ENCODE measurements around the gene NRP2. TPM values are rescaled to one million over a fixed set of nuclear protein-coding genes. Genes with fewer than 3 reads are reported as not detected.

The NRP2 gene
- polyA plus RNA-seq, 4 donors, result 69.2 to 78.3 (median 73.7) TPM

DNA sequence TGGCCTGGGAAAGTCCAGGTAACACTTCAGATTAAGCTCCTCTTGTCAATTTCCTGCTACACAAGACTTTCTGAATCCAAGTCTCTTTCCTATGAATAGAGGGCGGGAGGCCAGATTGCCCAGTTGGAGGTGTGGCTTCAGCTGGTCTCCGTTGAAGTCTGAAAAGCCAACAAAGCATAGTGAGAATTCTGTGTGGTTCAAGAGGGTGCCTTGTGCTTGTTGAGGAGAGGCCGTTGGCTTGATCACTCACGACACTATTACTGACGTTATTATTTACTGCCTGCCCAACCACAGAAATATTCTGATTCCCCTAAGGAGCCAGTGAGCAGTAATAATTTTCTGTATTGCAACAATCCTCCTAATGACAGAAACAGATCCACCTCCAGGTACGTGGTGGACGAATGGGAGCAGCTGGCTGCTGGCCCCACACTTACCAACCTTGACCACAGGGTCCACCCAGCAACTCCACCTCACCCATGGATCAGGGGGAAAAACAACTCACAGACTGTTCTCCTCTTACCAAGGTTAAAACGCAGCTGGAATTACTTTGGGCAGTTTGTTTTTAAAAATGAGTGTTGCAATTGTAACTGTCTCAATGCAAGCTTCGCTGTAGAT lies 21.9 kb downstream of the NRP2 start:
- DNase-seq (ENCODE audit: low read depth in 4 of 4, low spot score in 3 of 4), result no peak

DNA sequence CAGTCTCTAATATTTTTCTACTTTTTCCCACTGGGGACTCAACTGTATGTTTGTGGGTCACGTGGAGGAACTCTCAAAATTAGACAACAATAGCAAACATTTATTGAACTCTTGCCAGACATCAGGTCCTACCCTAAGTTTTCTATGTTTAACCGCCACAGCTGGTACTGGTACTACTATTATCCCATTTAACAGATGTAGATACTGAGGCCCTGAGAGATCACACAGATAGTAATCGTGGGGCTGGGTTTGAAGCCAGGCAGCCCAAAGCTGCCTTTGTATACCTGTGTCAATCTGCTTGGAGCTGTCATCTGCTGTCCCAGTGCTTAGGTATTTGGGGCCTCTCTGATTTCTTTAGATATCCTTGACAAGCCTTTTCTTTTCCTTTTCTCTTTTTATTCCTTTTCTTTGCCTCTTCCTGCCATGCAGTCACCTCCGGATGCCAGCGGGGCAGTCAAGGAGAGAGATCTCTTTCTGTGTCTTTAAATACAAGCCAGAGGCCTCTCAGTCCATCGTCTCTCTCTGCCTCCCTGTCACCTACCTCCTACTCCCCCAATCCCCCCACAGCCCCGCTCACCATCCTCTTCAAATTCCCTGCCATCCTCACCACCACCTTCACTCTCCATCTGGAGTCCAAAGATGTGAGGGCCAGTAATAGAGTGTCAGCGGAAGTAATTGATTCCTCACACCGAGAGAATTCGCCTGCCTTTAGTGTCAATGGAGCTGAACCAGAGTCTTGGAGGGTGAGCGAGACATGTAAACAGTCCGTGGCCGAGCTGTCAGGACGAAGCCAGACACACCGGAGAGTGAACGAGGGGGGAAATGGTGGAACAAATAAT lies 23.4 kb downstream of the NRP2 start:
- DNase-seq (ENCODE audit: low read depth in 4 of 4, low spot score in 3 of 4), result no peak

DNA sequence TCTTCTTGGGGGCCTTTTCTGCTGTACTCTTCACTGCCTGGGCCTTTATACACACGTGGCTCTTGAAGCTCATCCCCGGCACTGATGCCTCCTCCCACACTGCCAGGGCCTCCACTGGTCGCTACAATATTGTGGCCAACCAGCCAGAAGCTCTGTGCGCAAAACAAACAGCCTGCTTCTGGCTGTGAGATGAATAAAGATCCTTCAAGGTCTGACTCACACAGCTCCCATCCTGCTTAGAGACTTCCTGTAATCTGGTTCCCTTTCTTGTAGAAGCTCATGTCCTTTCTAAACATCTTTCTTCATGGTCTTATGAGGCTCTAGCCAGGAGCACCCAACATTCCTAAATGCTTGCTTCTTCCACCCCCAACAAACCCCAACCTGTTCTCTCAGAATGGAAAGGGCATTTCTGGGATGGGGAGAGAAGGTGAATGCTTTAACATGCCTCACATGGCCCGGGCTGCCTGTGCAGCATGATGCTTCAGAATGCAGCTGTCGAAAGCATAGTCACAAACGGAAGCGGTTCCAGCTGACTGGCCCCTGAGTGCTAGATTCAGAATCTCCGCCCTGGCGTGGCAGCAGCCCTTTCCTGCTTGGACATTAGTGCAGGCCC lies 24.6 kb downstream of the NRP2 start:
- DNase-seq (ENCODE audit: low read depth in 4 of 4, low spot score in 3 of 4), result no peak

DNA sequence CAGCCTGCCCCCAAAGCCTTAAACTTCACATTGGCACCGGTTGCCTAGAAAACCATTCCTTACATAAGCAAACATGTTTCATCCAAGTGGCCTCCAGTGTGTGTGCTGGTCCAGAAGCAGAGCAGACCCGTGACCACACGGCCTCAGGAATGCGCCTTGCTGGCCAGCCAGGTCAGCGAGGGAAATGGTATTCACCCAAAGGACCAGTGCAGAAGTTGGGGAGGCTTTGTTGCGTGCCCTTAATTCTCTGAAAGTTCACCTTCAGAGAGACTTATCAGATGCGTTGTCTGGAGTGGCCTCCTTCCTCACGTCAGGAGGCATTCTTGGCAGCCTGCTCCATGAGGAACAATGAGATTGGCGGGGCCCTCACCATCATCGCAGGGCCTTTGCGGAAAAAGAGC lies 25.9 kb downstream of the NRP2 start:
- no peak for DNase-seq (ENCODE audit: low read depth in 4 of 4, low spot score in 3 of 4)

DNA sequence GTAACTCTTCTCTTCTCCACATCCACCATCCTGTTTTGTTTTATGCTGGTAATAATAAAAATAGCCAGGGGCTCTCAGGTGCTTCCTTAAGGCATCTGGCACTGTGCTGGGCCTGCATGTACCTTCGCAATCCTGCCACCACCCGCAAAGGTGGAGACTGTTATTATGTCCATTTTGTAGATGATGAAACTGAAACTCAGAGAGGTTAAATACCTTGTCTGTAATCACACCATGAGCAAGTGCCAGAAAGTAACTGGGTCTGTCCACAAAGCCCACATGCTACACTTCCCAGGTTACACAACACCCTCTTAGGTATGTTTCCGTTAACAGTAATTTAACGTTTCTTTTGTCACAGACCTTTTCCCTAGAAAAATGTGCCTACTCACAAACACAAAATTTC lies 27.0 kb downstream of the NRP2 start:
- DNase-seq (ENCODE audit: low read depth in 4 of 4, low spot score in 3 of 4), result no peak

DNA sequence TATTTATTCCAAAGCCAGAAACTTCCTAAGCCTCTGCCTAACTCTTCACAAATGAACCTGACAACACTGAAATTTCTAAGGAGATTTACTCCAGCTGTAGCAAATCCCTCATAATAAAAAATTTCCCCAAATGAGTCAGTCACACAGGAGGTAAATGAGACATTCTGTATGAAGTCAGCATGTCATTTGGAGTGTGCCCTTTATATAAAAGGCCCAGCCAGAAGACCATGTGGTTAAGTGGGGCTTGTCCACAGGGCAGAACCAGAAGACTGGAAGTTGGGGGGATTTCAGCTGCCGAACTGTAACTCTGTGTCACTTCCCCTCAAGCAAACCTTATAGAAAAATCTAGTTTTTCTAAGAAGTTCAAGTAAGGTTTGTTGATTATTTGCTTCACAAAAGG lies 30.2 kb downstream of the NRP2 start:
- no peak for DNase-seq (ENCODE audit: low read depth in 4 of 4, low spot score in 3 of 4)

DNA sequence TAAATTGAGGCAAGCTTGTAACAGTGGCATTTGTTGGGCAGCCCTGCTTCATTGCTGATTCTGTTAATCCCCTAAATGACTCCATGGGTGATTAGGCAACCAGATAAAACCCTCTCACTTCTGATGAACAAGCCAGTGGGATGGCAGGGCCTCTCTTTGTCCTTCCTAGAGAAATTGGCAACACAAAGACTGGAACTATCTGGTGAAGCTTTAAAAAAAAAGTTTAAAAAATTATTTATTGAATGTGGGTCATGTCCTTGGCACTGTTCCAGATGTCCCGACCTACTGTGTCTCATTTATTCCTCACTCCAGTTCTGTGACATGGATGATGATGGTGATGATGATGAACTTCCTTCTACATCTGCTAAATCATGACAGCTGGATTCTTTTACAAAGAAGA lies 30.8 kb downstream of the NRP2 start:
- no peak for DNase-seq (ENCODE audit: low read depth in 4 of 4, low spot score in 3 of 4)

DNA sequence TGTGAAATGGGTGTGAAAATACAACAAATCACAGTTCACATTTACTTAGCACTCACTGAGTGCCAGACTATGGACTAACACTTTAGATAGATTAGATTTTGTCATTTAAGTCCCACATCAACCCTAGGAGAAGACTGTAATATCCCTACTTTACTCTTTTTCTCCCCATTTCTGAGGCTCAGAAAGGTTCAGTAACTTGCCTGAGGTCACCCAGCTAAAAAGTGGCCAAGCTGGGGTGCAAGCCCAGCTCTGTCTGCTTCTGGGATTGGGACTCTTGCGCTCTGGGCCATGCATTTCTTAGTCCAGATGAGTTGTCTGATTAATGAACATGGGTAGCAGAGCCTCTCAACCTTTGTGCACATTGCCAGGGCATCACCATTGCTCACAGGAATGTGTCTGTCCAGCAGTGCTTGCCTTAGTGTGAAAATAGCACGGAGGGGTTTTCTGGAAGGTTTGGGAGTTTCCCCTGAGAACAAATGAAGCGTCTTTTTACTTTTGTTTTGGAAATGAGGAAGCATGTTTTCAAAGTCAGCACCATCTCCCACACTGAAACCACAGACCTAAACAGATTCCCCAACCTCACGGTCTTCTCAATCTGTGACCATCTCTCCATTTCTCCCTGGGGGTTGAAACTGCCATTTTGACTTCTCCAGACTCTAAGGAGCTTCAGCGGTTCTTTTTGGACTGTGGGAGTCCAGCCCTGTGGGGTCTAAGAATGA lies 31.9 kb downstream of the NRP2 start:
- DNase-seq (ENCODE audit: low read depth in 4 of 4, low spot score in 3 of 4), result no peak

DNA sequence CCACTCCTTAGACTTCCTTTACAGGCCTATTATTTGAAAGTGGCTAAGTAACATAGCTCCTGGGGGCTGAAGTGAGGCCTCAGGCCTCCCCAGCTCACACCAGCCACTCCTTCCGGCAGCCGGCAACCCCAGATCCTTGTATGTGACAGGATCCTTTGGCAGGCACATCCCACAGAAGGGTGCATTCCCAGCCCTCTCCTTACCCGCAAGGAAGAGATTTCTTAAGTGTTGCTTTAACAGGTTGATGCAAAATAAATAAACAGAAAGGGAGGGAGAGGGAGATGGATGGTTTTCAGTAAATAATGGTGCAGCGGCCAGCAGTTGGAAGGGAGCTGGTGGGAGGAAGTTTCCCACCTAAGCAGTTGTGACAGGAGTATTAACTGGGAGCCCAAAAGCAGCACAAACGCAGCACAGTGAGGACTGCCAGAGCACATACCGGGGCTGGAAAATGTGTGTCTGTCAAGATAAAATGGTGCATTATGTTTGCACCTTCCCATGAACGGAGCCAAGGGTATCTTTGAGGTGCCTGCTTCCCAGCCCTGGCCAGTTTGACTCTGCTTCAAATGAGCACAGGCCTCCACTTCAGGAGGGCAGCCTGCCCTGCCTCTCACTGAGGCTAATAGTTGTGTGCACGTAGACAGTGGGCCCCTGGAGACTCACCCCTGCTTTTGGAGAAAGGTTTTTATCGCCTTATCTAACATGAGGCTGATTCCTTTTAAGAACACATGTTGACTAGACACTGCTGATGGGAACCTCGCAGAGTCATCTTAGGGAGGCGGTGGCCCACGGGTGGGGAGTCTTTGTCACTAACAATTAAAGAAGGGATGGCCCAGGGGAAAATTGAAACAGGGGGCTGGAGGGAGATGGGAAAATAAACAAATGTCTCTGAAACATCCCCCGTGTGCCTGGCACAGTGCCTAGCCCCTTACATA lies 32.8 kb downstream of the NRP2 start:
- DNase-seq (ENCODE audit: low read depth in 4 of 4, low spot score in 3 of 4), result no peak

DNA sequence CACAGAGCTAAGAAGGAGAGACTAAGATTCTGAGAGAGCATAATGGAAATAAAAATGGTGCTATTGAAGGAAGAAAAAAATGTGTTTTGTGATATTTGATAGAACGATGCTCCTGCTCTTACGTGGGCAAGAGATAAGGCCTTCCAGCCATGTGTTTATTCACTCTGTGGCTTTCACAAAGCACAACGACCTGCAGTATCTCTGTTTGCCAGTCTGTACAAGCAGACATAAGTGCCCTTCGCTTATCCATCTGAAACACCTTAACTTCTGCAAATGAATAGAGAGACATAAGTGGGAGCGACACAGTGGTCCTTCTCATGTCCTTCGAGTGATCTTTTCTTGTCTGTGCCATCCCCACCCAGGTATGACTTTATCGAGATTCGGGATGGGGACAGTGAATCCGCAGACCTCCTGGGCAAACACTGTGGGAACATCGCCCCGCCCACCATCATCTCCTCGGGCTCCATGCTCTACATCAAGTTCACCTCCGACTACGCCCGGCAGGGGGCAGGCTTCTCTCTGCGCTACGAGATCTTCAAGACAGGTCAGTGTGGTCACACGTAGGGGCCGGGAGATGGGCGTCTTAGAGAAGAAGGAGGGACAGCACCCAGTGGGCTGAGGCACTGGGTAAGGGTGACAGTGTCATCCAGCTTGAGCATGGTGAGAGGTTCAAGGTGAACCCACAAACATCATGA lies 33.7 kb downstream of the NRP2 start:
- DNase-seq (ENCODE audit: low read depth in 4 of 4, low spot score in 3 of 4), result no peak

DNA sequence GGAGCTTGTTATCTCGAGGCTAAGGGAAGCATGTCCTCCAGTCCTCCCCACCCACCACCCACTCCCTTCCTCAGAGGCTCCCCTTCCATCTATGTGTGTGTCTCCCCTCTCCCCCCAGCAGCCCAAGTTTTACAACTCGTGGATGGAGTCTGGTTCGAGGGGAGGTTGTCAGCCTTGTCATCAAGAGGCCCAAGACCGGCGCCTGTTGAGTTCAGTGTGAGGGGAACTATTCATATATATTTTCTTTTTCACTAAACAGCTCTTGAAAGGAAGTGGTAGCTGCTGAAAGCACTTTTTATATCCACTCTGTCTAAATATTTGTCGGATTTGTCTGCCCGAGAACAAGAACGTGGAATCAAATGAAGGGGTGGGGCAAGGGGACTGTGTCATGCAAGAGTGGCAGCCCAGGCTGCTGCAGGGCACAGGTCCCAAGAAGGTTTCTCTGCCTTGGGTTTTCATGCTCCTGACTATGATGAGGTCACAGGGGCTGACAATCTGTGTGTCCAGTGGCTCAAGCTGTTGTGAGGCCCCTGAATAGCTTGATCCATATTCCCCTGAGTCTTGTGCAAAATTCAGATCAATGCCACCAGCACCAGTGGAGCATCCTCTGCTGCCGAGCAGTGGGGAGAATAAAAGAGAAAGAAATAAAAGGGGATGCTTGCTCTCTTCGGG lies 35.0 kb downstream of the NRP2 start:
- DNase-seq (ENCODE audit: low read depth in 4 of 4, low spot score in 3 of 4), result no peak

DNA sequence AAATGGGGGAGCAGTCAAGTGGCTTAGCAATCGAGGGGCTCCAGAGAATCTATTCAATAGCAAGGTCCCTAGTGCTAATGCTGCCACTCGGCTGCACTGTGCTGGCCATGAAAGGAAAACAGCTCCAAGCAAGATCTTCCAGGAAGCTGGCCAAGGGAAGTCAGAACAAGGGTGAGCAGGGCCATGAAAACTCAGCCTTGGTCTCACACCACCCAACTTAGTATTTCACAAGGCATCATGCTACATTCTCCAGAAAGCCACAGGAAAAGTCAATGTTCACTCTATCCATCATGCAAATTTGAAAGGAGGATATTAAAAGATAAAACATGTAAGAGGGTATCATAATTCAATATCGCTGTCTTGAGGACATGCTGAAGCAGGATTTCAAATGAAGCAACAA lies 35.7 kb downstream of the NRP2 start:
- DNase-seq (ENCODE audit: low read depth in 4 of 4, low spot score in 3 of 4), result no peak

DNA sequence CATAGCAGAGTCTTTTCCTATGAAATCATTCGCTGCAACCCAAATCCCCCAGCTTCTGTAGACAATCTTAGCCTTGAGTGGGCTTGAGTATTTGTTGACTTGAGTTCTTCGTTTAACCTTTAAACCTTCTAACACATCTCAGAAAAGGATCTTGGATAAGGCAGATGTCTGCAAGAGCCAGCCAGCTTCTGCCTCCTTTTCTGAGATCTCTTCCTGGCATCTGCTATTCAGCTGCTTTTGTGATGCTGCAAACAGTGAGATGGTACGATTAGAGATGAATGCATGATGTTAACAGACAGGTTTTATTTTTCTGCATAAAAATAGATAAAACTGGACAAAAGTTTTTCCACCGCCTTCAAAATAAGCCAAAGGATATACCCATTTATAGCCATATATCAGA lies 37.5 kb downstream of the NRP2 start:
- no peak for DNase-seq (ENCODE audit: low read depth in 4 of 4, low spot score in 3 of 4)

DNA sequence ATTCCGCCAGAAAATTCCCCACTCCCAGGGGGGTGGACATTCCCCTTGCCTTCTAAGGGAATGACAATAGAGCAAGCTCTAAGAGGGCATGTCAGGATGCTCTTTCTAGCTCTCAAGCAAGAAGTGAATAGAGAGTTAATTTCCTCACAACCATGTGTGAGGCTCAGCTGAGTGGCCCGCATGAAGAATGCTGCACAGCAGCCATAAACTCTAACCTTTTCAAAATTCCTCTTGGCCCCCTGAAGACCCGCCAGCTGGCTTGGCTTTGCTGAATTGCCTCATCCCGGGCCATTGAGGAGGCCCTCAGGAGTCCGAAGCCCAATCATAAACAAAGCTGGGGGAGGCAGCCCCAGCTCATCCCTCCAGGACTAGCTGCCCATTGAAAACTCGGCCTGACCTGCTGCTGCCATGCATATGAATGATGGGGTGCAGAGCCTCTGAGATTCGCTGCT lies 38.2 kb downstream of the NRP2 start:
- no peak for DNase-seq (ENCODE audit: low read depth in 4 of 4, low spot score in 3 of 4)

DNA sequence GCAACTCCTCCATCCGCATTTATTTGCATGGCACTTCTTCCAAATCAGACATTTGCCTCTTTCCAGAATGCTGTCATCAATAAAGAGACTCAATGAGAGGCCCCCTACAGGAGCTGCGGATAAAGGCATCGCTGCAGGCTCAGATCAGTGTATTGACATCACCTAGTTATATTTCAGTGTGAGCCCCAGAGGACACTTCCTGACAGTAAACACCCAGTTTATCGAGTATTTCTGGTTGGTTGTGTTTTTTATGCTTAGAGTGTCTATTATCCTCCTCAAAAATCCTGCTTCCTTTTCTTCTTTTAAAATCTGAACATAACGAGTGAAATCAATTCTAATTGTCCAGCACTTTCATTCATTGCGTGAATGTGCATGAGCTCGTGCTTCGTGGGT lies 38.8 kb downstream of the NRP2 start:
- DNase-seq (ENCODE audit: low read depth in 4 of 4, low spot score in 3 of 4), result no peak

DNA sequence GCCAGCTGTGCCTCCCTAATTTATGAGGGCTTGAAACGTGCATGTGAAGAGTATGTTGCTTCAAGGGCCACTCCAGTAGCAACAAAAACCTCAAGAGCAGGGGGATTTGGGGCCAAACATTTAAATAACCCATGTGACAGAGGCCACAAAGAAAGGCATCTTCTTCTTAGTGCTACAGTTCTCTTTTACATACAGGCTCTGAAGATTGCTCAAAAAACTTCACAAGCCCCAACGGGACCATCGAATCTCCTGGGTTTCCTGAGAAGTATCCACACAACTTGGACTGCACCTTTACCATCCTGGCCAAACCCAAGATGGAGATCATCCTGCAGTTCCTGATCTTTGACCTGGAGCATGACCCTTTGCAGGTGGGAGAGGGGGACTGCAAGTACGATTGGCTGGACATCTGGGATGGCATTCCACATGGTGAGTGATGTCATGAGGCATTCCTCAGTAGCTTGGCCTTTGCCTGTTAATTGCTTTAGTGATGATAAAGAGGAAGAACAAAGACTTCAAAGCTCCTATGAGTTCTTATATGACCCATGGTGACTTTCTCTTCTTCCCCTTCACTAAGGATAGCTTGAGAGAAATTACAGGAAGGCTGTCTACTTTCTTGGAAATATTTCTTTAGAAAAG lies 40.1 kb downstream of the NRP2 start:
- DNase-seq (ENCODE audit: low read depth in 4 of 4, low spot score in 3 of 4), result no peak

DNA sequence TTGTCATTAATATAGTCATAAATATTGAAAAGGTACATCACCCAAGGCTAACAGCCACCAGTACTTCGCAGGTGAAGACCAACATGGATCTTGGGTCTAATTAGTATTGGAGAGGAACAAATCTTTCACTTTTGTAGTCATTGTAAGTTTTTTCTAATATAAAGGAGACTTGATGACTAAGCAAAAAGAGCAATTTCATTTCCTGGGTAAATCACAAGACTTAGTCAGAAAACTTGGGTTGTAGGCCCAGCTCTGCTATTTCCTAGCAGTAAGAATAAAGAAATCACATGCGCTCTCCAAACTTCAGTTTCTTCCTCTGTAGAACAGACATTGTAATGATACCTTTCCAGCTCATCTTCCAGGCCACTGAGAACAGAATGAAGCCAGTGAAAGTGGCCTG lies 40.9 kb downstream of the NRP2 start:
- DNase-seq (ENCODE audit: low read depth in 4 of 4, low spot score in 3 of 4), result no peak

DNA sequence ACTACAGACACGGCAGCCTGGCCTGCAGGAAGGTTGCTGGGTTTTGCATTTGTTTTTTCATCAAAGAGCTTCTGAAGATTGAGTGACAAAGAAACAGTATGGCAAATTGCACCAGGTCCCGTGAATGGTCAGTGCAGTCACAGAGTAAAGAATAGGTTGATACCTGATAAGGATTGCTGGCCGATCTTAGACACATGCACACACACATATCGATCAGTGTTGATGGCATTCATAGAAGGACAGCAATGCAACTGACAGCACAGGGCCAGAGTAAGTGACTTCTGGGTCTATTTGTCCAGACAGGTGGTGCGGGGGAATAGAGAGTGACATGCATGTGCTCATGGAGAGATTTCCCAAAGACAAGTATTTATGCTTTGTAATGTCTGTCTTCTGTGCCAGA lies 42.8 kb downstream of the NRP2 start:
- DNase-seq (ENCODE audit: low read depth in 4 of 4, low spot score in 3 of 4), result no peak

DNA sequence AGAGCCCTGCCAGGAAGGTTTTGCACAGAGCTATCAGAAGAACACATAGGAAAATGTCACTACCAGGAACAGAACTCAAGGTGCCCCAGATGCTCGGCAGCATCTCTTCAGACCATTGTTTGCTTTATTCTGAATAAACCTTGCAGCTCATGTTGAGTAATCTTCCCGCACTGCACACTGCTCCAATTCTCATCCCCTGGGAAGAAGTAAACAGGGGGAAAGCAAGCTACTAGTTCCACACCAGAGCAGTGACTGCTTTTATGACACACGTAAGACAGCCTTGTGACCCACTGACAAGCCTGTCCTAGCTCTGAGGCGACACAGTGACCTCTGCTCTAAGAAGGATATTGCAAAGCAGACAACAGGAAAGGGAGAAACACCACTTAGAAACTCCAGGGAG lies 44.2 kb downstream of the NRP2 start:
- DNase-seq (ENCODE audit: low read depth in 4 of 4, low spot score in 3 of 4), result no peak
